ENCODE results near the gene CFAP299. TPM values are rescaled to one million over a fixed set of nuclear protein-coding genes. Genes with fewer than 3 reads are reported as not detected.

The CFAP299 gene
- total RNA-seq, 1 donor from 2014 or later: not detected

- Histone ChIP-seq H3K27ac (no peak overlapping the region), H3K9me3 (no peaks in the 10 kb centered on the region), H3K36me3 (no peaks in the 10 kb centered on the region), H3K27me3 (no peaks in the 10 kb centered on the region), H3K4me3 (no peak overlapping the region), H3K4me1 (no peaks in the 10 kb centered on the region)
- no peak for DNase-seq (ENCODE audit: low spot score in 2 of 2)
- intact Hi-C loops (cut with DNase I): no loop called here
- no peak for TF ChIP-seq CTCF (IDR thresholded peaks at IDR 0.05)
Observed at GRCh38 chr4:80515496-80515895, 180.0 kb downstream of the CFAP299 start.

GRCh38 chr4:80521438-80521837 is 185.9 kb downstream of the CFAP299 start:
- Histone ChIP-seq H3K36me3 (no peaks in the 10 kb centered on the region), H3K4me1 (no peaks in the 10 kb centered on the region), H3K27ac (no peak overlapping the region), H3K27me3 (no peaks in the 10 kb centered on the region), H3K9me3 (no peaks in the 10 kb centered on the region), H3K4me3 (no peak overlapping the region)
- TF ChIP-seq CTCF (IDR thresholded peaks at IDR 0.05): no peak
- DNase-seq (ENCODE audit: low spot score in 2 of 2): no peak
- intact Hi-C loops (cut with DNase I): no loop called here

GRCh38 chr4:80526697-80527096 is 191.2 kb downstream of the CFAP299 start:
- Histone ChIP-seq H3K27ac (no peak overlapping the region), H3K4me3 (no peak overlapping the region), H3K27me3 (no peaks in the 10 kb centered on the region), H3K36me3 (no peaks in the 10 kb centered on the region), H3K9me3 (no peaks in the 10 kb centered on the region), H3K4me1 (no peaks in the 10 kb centered on the region)
- TF ChIP-seq CTCF (IDR thresholded peaks at IDR 0.05): no peak
- intact Hi-C loops (cut with DNase I): no loop called here
- DNase-seq (ENCODE audit: low spot score in 2 of 2): no peak

- Histone ChIP-seq H3K9me3 (no peaks in the 10 kb centered on the region), H3K27ac (no peak overlapping the region), H3K4me1 (no peaks in the 10 kb centered on the region), H3K36me3 (no peaks in the 10 kb centered on the region), H3K4me3 (no peak overlapping the region), H3K27me3 (no peaks in the 10 kb centered on the region)
- DNase-seq (ENCODE audit: low spot score in 2 of 2): no peak
- intact Hi-C loops (cut with DNase I): no loop called here
- no peak for TF ChIP-seq CTCF (IDR thresholded peaks at IDR 0.05)
Observed at GRCh38 chr4:80529026-80529425, 193.5 kb downstream of the CFAP299 start.

GRCh38 chr4:80532674-80533333 is 197.3 kb downstream of the CFAP299 start:
- H3K27ac ChIP-seq: no peak overlapping the region
- no peaks in the 10 kb centered on the region for H3K27me3 ChIP-seq
- H3K9me3 ChIP-seq: no peaks in the 10 kb centered on the region
- no peaks in the 10 kb centered on the region for H3K36me3 ChIP-seq
- intact Hi-C loops (cut with DNase I): no loop called here
- no peak overlapping the region for H3K4me3 ChIP-seq
- H3K4me1 ChIP-seq: no peaks in the 10 kb centered on the region
- no peak for DNase-seq (ENCODE audit: low spot score in 2 of 2)
- no peak for TF ChIP-seq CTCF (IDR thresholded peaks at IDR 0.05)

- Histone ChIP-seq H3K27ac (no peak overlapping the region), H3K4me1 (no peaks in the 10 kb centered on the region), H3K36me3 (no peaks in the 10 kb centered on the region), H3K27me3 (no peaks in the 10 kb centered on the region), H3K4me3 (no peak overlapping the region), H3K9me3 (no peaks in the 10 kb centered on the region)
- intact Hi-C loops (cut with DNase I): no loop called here
- no peak for DNase-seq (ENCODE audit: low spot score in 2 of 2)
- no peak for TF ChIP-seq CTCF (IDR thresholded peaks at IDR 0.05)
Observed at GRCh38 chr4:80535551-80535950, 200.0 kb downstream of the CFAP299 start.

Measured in ascending aorta (tissue), 2 donors.